Right atrium auricular region (tissue), 2 donors: ENCODE data around the gene PACC1. TPM values are rescaled to one million over a fixed set of nuclear protein-coding genes. Genes with fewer than 3 reads are reported as not detected.

ENCODE experiments used
- DNase-seq: peaks from one replicate; pipeline ENCODE4 v3.0.0-alpha.2; 2019; ENCODE audit warnings: low spot score
- H3K27ac ChIP-seq, 2 donors: fragments of 200-600 bp; sonication (generic); 1 replicate in 1 of 2; 2 replicates in 1 of 2; pipeline ENCODE4 v1.5.1; 2016 to 2019
- H3K27me3 ChIP-seq, 2 donors: fragments of 200-600 bp; sonication (generic); one replicate each; pipeline versions ENCODE4 v1.5.1 to v1.6.0; 2017 to 2019
- H3K36me3 ChIP-seq: fragments of 200-600 bp; sonication (generic); one replicate; pipeline ENCODE4 v1.5.1; 2016
- H3K4me1 ChIP-seq, 2 donors: fragments of 200-600 bp; sonication (generic); one replicate each; pipeline versions ENCODE4 v1.5.1 to v1.6.0; 2017 to 2019
- H3K4me3 ChIP-seq, 2 donors: fragments of 200-600 bp; sonication (generic); 1 replicate in 1 of 2; 2 replicates in 1 of 2; pipeline ENCODE4 v1.5.1; 2017 to 2019; ENCODE audit warnings: mild to moderate bottlenecking in 1 of 2, moderate library complexity in 1 of 2
- H3K9me3 ChIP-seq, 2 donors: fragments of 200-600 bp; sonication (generic); one replicate each; pipeline ENCODE4 v1.5.1; 2019
- total RNA-seq, 2 donors: library from RNA; depleted of rRNA; stranded (reverse); fragments of >200 nt; gene quantifications; one replicate each; pipeline ENCODE4 v1.1.0, GENCODE V29; 2016
- TF ChIP-seq, protein P1 (sequence below), 2 donors: fragments of 200-600 bp; sonication (generic); IDR thresholded peaks; one replicate each; pipeline ENCODE4 v1.5.1; 2019; ENCODE audit warnings: antibody characterized with exemption in 2 of 2

The PACC1 gene
- total RNA-seq, 2 donors from 2014 or later = 2.2 to 3.6 TPM

DNA sequence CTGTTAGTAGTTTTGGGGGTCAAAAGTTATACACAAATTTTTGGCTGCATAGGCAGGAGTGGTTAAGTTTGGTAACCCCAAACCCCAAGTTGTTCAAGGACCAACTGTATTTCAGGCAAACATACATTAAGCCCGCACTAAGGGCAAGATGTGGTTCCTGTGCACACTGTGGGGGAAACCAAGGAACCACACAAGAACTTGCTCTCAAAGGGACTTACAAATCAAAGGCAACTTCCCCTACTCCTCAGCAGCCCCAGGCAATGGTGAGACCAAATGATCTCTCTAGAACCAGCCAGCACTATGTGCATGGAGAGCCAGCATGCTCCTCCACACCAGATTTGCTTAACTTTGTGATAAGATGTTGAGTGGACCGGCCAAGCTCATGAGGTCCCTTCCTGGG lies 35.3 kb downstream of the PACC1 start:
- no peaks in the 10 kb centered on the region for H3K9me3 ChIP-seq
- H3K4me3 ChIP-seq = no peak overlapping the region
- no peaks in the 10 kb centered on the region for H3K27me3 ChIP-seq
- TF ChIP-seq, protein P1, sequence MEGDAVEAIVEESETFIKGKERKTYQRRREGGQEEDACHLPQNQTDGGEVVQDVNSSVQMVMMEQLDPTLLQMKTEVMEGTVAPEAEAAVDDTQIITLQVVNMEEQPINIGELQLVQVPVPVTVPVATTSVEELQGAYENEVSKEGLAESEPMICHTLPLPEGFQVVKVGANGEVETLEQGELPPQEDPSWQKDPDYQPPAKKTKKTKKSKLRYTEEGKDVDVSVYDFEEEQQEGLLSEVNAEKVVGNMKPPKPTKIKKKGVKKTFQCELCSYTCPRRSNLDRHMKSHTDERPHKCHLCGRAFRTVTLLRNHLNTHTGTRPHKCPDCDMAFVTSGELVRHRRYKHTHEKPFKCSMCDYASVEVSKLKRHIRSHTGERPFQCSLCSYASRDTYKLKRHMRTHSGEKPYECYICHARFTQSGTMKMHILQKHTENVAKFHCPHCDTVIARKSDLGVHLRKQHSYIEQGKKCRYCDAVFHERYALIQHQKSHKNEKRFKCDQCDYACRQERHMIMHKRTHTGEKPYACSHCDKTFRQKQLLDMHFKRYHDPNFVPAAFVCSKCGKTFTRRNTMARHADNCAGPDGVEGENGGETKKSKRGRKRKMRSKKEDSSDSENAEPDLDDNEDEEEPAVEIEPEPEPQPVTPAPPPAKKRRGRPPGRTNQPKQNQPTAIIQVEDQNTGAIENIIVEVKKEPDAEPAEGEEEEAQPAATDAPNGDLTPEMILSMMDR (IDR thresholded peaks at IDR 0.05) = no peak
- no peak for DNase-seq
- peaks cover 18% of the 10 kb centered on the region for H3K36me3 ChIP-seq
- no peak overlapping the region for H3K27ac ChIP-seq
- H3K4me1 ChIP-seq = no peaks in the 10 kb centered on the region

DNA sequence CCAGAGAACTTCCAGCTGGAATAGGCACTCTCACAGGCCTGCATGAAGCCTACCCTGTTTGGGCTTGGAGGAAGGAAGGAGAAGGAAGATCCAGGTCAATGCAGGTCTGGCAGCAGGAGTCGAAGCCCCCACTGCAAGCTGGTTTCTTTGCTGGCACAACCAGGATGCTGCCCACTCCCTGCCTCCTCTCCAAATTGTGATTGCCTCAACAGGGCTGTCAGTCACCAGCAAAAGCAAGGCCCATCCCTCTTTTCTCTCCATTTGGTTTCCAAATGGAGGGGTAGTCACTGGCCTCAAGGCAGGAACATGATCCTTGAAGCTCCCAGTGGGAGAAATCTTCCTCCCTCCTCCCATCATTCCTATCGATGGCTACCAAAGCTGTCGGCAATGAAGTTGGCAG lies 37.0 kb downstream of the PACC1 start:
- Histone ChIP-seq H3K36me3 (peaks cover 18% of the 10 kb centered on the region), H3K4me3 (no peak overlapping the region), H3K4me1 (no peaks in the 10 kb centered on the region), H3K9me3 (no peaks in the 10 kb centered on the region), H3K27ac (no peak overlapping the region), H3K27me3 (no peaks in the 10 kb centered on the region)
- no peak for DNase-seq
- TF ChIP-seq, protein P1 (IDR thresholded peaks at IDR 0.05) = no peak

DNA sequence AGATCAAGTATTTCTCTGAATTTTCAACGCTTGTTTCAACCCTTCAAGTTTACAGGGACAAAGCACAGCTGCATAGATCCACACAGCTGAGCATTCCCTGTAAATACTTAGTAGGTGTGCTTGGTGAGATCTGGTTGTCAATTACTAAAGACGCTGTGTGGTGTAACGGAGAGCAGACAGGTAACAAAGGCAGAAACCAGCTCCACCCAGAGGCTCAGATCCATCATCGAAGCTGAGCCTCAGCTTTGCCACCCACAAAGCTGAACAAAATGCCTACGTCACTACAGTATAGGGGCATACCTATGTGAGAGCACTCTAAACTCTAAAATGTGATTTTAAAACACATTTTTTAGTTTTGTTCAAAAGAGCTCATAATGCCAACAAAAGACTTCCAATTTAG lies 38.7 kb downstream of the PACC1 start:
- Histone ChIP-seq H3K4me3 (no peak overlapping the region), H3K9me3 (no peaks in the 10 kb centered on the region), H3K4me1 (no peaks in the 10 kb centered on the region), H3K27me3 (no peaks in the 10 kb centered on the region), H3K36me3 (peaks cover 18% of the 10 kb centered on the region), H3K27ac (no peak overlapping the region)
- TF ChIP-seq, protein P1 (IDR thresholded peaks at IDR 0.05) = no peak
- no peak for DNase-seq

DNA sequence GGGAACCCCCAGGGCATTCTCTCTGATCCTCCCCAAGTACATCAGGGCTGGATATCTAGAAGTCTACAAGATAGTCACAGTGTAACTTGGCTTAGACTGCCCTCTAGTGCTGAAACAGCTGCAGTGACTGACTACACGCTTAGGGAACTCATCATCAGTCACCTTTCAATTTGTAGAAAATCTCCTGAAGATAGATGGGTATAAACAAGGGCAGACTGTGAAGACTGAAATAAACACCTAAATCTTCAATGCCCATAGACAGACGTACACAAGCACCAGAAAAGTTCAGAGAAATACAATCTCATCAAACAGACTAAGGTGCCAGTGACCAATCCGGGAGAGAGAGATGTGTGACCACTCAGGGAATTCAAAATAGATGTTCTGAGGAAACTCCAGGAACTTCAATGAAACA lies 46.6 kb downstream of the PACC1 start:
- TF ChIP-seq, protein P1 (IDR thresholded peaks at IDR 0.05) = peak; percentile 60 to 85

DNA sequence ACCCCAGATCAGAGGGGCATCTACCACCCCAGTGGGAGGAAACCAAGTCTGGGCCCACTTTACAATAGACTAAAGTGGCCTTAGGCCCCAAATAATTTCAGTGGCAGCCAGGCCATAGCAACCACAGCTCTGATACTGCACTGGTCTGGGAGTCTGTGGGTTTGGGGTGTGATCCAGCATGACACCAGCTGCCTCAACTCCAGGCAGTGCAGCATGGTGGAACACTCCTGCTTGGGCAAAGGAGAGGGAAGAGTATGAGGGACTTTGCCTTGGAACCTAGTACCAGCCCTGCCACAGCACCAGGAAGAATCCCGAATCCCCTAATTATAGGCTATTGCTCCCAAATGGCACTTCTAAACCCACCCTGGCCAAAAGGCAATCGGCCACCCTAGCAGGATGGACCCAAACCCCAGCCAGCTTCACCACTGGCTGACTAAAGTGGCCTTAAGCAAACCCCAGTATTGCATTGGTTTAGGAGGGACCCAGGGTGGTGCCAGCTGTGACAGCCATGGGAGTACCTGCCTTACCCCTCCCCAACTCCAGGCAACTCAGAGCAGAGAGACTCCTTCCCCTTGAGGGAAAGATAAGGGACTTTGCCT lies 47.1 kb downstream of the PACC1 start:
- Histone ChIP-seq H3K36me3 (peaks cover 2% of the 10 kb centered on the region), H3K27me3 (no peaks in the 10 kb centered on the region), H3K4me1 (peaks cover 0 to 22% of the 10 kb centered on the region in 2 donors), H3K27ac (no peak overlapping the region), H3K9me3 (no peaks in the 10 kb centered on the region), H3K4me3 (no peak overlapping the region)
- no peak for DNase-seq
- TF ChIP-seq, protein P1 (IDR thresholded peaks at IDR 0.05) = no peak

More for the DNA sequence above, 46.6 kb downstream of the PACC1 start:
- no peak for DNase-seq
- H3K4me1 ChIP-seq = peaks cover 0 to 22% of the 10 kb centered on the region in 2 donors
- no peak overlapping the region for H3K27ac ChIP-seq
- no peaks in the 10 kb centered on the region for H3K9me3 ChIP-seq
- no peak overlapping the region for H3K4me3 ChIP-seq
- no peaks in the 10 kb centered on the region for H3K27me3 ChIP-seq
- no peaks in the 10 kb centered on the region for H3K36me3 ChIP-seq

DNA sequence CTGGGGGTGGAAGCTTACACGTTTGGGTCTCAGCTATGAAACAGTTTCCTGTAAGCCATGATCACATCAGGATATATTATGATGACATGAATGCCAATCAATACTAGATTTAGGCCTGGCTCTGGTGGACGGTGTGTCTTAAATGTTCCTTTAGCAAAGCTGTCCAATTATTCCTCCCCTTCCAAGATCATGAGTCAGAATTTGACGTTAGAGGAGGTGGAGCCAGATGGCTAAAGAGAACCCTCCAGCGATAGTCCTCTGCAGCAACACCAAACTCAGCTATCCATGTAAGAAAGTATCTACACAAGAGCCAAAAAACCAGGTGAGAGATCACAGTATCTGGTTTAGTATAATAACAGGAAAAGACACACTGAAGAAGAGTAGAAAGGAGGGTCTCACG lies 47.8 kb downstream of the PACC1 start:
- Histone ChIP-seq H3K36me3 (peaks cover 9% of the 10 kb centered on the region), H3K9me3 (no peaks in the 10 kb centered on the region), H3K27ac (no peak overlapping the region), H3K4me1 (peaks cover 0 to 22% of the 10 kb centered on the region in 2 donors), H3K27me3 (no peaks in the 10 kb centered on the region), H3K4me3 (no peak overlapping the region)
- DNase-seq = no peak
- TF ChIP-seq, protein P1 (IDR thresholded peaks at IDR 0.05) = no peak
